DMS53 treated with DMSO at 0.1 percent for 48 hours (cell line): Measurements from ENCODE around the gene DMAC2L.
A peak's percentile ranks its signal among the peaks of the same experiment; 100 is the strongest.

Source experiments
- DNase-seq: peaks from one replicate; lab custom pipeline; 2025; ENCODE audit not compliant: unreplicated experiment; lab: John Stamatoyannopoulos, UW

DMAC2L gene

DNA sequence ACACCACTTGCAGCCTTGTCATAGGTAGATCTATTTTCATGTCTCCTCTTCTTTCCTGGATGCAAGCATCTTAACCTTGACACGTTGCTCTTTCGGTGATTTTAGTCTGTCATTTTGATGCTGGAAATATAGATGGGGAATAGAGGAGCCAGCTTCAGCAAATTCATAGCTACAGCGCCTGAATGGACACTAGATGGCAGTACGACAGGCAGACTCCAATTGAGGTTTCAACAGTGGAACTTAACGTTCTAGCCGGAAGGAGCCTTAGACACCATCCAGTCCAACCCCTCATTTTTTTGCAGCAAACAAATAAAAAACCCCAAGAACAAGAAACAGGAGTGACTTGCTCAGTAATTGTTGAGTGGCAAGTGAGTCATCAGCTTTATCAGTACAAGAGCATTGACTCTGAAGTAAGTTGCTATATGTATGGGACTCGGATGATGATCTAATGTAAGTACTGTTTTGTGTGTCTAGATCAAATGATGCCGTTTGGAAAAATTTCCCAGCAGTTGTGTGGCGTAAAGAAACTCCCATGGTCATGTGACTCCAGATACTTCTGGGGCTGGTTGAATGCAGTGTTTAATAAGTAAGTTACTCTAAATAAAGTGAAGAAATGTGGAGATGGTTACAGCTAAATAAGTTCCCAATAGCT lies 9.0 kb downstream of the DMAC2L start:
- DNase-seq = peak; percentile 91

DNA sequence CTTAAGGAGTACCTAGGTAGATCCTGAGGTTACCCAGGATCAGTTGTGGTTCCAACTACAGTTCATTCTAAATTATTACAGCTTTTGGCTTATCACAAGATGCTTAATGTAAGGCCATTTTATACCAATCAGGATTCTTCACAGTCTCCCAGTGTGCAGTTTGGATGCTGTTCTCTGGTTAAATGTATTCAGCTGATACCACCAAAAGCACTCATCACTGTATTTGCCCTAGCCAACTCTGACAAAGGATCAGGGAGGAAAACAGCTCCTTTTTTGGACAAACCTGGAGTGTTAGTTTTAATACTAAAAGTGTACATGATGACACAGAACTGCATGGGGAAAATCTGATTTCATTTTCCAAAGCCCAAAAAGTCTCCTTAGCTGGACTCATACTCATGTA lies 19.5 kb downstream of the DMAC2L start:
- no peak for DNase-seq

DNA sequence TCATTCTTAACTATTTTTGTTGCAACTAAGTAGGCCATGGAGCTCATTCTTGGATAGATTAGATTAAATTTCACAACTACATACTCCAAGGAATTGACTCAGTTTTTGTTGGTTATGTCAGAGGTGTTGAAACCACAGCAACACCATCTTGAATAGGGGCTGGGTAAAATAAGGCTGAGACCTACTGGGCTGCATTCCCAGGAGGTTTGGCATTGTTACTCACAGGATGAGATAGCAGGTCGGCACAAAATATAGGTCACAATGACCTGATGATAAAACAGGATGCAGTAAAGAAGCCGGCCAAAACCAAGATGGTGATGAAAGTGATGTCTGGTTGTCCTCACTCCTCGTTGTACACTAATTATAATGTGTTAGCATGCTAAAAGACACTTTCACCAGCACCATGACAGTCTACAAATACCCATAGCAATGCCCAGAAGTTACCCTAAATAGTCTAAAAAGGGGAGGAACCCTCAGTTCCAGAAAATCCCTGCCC lies 20.9 kb downstream of the DMAC2L start:
- DNase-seq = no peak

DNA sequence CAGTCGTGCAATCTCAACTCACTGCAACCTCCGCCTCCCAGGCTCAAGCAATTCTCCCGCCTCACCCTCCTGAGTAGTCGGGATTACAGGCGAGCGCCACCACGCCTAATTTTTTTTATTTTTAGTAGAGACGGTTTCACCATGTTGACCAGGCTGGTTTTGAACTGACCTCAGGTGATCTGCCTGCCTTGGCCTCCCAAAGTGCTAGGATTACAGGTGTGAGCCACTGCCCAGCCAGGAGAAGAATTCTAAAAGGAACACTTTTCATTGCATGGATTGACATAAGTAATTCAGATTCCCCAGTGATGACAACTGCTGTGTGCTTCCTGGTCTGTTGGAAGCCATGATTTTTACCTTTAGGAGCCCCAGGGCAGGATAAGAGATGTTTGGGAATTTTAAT lies 22.1 kb downstream of the DMAC2L start:
- no peak for DNase-seq

- peak; percentile 83 for DNase-seq
Observed at GRCh38 chr14:50335389-50335788, 23.3 kb downstream of the DMAC2L start.

DNA sequence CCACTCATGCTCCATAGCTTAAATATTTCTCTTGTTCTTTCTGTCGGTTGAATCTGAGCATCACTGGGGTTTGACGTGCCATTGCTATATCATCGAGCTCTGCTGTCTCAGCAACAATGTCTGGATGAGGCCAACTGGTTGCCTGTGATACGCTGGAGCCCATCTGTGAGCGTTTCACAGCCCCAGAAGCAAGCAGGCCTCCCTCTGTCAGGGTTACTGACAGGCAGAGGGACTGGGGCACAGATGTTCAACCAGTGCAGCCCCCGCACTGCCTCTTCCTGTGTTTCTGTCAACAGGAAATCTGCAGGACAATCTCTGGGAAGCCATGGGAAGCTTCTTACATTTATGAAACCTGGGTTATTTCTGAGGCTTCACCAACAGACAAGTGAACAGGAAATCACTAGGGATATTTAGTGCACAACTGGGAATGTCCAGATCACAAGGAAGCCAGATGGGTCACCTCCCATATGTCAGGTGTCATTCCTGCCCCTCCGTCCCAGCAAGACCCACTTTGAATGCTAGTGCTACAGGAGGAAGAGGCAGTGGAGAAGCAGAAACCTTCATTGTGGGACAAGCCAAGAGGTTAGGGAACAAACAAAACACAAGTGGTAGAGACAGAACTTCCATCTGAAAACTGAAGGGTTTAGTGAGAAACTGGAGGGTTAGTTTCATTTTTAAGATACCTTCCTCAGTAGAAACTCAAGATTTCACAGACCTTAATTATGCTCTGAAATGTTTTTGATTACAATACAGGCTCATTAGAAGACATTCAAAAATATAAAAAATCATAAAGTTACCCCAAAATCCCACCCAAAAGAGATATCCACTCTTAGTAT lies 24.1 kb downstream of the DMAC2L start:
- DNase-seq = peak; percentile 22

GRCh38 chr14:50338587-50338986 lies 26.5 kb downstream of the DMAC2L start:
- DNase-seq = no peak

DNA sequence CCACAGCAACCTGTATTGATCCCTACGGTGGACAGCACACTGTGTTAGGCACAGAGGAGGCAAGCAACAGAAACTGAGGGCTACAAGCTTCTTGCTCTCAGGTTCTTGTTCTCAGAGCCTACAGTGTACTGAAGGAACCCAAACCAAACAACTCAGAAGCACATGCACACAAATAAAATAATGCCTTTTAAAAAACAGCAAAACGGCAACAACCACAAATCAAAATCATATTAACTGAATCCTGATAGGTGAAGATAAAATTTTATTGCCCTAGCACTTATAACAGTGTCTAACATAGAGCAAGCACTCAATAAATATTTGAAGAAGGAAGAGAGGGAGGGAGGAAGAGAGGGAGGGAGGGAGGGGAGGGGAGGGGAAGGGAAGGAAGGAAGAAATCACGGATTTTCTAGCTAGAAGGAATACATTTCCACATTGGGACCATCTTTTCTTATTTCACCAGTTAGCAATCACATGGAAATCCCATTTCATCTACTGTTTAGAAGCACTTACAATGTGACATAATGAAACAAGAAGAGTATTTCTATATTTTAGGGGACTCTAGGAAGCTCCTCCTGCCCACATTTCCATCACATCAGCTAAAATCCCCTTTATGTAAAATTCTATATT lies 27.2 kb downstream of the DMAC2L start:
- DNase-seq = no peak

DNA sequence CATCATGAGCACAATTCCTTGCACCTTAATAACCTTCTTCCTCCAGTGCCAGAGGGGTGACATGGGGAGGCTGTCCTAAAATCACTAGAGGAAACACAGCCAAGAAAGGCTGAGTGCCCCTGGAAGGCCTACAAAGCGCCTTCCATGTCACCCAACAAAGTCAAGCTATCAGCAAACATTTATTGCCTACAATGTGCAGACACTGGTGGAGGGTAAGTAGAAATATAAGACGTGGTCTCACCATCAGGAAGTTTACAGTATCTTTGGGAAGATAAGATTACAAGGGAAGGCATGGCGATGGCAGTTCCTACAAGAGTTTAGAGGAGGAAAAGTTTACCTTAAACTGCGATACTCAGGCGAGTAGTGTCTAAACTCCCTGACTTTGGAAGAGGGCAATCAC lies 27.9 kb downstream of the DMAC2L start:
- DNase-seq = no peak

DNA sequence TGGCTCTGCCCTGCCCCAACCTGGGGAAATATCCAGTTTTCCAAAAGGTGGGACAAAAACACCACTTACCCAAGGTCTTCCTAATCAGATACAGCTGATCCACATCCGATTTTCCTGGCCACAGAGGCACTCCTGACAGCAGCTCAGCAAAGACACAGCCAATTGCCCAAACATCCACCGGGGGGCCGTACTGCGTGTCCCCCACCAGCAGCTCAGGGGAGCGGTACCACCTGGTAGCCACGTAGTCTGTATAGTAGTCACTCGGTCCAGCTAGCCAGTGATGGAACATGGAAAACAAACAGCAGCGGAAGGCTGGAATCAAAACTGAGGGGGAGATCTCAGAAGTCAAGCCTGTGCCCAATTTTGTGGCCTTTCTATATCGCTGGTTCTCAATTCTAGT lies 28.8 kb downstream of the DMAC2L start:
- no peak for DNase-seq

DNA sequence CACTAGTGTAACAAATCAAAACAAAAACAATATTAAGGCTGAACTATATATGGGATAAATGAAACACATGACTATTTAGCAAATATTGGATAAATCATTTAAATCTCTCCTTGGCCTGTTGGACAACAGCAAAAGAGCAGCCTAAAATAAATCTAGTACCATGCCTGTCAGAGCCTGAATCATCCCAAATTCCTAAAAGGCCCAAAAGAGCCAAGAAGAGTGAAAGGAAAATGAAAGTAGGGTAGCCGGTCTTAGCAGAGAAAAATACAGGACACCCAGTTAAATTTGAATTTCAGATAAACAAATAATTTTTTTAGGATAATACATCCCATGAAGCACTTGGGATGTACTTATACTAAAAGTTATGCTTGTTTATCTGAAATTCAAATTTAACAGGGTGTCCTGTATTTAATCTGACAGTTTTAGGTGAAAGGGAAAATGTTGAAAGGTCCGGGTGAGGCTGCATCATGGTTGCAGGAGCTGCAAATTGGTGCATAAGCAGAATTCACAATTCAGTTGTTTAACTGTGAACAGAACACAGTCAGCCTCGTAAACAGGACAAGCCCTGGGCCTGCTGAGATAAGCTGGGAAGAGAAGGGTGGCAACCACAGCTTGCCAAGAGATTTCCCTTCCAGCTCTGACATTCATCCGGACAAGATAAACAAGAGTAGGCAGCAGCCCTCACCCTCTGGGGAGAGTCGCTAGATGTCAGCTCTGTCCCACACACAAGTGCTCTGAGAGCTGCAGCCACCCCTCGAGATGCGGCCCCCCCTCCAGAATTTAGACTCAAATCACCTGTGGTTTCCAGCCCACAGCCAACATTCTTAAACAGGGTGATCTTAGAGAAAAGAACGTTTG lies 30.3 kb downstream of the DMAC2L start:
- DNase-seq = peak; percentile 41

DNA sequence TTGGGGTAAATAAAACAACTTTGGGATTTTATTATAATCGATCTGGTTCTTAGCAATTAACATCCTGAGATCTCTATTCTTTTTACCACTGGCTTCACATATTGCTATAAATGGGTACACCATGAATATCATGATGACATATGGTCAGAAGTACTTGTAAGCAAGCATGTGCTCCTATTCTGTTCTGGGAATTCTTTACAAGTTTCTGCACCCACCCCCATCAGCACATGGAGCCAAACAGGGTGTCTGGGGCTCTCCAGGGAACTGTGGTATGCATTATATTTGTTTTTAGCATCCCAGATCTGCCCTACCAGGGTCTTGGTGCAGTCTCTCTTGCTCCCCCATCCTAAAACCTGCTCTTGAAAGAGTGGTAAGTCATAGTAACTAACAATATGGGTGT lies 31.3 kb downstream of the DMAC2L start:
- DNase-seq = no peak

GRCh38 chr14:50344116-50344775 lies 32.1 kb downstream of the DMAC2L start:
- DNase-seq = no peak

DNA sequence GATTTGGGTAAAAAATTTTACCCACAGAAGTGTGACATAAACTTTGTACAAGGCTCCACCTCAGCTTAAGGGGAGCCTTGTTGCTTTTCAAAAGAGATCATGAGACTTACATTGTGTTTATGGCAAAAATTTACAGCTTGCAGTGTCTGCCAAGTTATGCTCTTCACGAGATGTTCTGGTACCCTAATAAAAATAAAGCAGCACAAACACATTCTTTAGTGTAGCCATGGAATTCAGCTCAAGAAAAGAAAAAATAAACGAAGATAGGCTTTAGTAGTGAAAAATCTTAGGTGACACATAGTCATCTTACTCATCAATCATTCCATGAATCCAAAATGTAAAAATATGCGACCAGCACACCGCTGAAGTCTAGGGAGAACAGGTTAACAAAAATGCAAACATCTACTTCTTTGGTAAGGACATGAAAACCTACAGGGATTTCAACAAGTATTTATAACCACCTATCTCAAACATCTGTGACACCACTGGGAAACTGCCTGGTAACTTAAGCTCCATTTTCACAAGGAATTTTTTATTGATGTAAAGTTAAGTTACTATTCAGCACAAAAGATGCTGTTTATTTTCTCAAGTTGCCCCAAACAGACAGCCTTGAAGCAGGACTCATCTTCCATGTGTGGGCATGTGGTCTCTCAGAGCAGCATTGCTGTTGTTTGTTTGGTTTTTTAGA lies 32.9 kb downstream of the DMAC2L start:
- no peak for DNase-seq

DNA sequence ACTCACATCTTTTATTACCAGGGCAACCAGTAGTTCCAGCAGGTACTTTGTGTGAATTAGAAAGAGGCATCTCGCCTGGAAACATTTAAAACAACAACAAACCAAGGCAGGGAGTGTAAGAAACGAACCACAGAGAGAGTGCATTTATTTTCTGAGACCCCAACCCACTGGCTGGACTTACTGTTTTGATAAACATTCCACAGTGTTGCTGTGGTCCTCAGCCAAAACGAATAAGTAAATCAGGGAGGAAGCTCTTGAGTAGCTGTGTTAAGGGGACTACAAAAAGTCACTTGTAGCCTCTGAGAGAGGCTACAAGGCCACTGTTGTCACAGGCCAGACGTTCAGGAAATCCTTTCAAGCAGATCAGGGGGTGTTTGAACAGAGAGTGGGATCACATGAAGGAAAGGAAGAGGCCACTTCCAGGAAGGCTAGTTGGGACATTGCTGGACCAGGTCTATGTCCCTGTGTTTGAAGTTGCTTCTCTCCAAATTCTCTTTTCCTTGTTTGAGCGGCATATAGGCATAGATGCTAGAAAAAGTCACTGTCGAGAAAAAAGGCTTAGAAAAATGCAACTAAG lies 33.8 kb downstream of the DMAC2L start:
- no peak for DNase-seq

DNA sequence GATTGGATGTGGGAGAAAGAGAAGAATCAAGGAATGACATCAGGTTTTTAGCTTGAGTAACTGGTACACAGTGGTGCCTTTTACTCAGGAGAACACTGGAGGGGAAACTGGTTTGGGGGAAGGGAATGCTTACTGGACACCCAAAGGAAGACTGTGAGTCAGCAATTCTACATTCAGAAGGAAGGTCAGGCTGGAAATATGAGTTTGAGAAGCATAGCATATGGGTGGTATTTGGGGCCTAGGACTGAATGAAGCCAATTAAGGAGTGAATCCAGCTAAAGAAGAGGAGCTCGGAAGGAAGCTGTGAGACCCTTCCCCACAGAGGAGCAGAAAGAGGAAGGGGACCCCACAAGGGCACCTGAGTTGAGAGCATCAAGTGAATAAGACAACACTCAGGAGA lies 35.4 kb downstream of the DMAC2L start:
- DNase-seq = peak; percentile 33

GRCh38 chr14:50348933-50349332 lies 36.8 kb downstream of the DMAC2L start:
- no peak for DNase-seq

DNA sequence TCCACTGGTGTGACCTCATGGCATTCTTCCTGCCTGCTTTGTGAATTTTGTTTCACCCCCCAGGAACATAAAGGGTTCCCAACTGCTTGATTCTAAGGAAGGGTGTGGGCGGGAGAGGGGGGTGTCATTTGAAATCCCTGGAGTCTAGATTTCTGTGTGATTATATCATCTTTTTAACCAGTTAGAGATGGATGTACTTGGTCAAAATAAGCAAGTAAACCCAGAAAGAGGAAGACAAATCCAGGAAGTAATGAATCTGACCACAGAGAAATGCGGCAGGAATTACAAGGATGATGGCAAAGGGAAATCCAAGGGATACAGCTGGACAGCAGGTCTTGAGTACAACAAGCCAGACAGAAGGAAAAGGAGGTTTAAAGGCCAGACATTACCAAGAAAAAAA lies 38.9 kb downstream of the DMAC2L start:
- DNase-seq = no peak

DNA sequence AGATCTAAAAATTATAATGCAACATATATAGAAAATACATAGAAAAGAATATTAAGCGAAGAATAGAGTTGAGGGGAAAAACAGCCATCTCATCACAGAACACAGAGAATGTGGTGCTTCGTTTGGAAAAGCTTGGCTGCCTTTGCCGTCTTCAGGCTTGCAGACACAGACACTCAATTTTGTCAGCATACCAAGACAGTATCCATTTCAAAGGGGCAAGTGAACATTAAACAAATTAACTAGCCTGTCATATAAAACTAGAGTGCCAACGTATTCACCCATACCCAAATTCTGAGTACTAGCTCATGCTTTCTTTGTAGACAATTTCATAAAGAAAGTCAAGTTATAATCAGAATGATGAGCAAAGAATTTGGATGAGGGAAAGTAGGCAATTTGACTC lies 40.5 kb downstream of the DMAC2L start:
- no peak for DNase-seq

DNA sequence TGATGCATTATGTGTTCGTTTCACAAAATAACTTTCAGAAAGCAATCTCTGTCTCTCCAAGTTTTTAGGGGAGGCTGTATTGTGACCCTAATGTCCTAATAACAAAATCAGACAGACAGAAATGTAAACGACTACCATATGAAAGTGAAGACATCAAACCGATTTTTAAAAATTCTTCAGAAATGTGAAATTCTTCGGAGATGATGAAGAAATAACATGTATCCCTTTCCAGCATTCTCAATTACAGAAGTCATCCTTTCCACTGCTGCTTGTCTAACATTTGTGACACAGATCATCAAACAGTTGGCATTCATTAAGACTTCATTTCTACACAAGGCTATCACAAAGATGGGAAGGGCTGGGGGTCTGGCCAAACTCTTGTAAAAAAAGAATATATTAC lies 41.0 kb downstream of the DMAC2L start:
- no peak for DNase-seq
